ENCODE data around the gene IGDCC3. TPM values are rescaled to one million over a fixed set of nuclear protein-coding genes. Genes with fewer than 3 reads are reported as not detected.
A peak's percentile ranks its signal among the peaks of the same experiment; 100 is the strongest.

The IGDCC3 gene
- total RNA-seq, 1 experiment from 2014 or later: 53.5 TPM

GRCh38 chr15:65305150-65305758 is 72.5 kb downstream of the IGDCC3 start (continued):
- TF ChIP-seq PREB (CRISPR knock-in tag; IDR thresholded peaks at IDR 0.05; ENCODE audit: borderline replicate concordance): no peak
- TF ChIP-seq HMGXB4 (CRISPR knock-in tag; IDR thresholded peaks at IDR 0.05): no peak
- TF ChIP-seq FOXP4 (CRISPR knock-in tag; IDR thresholded peaks at IDR 0.05): no peak
- TF ChIP-seq ZMAT4 (CRISPR knock-in tag; IDR thresholded peaks at IDR 0.05): 0 out of 2 replicates have a peak, but pooled peaks have one; percentile 75

- no peaks in the 10 kb centered on the region for H3K36me3 Mint-ChIP-seq
- no peaks in the 10 kb centered on the region for H3K27me3 Mint-ChIP-seq (ENCODE audit: low read depth)
- H3K4me1 Mint-ChIP-seq: peaks cover 24% of the 10 kb centered on the region
- peak within 1 kb of the TSS; percentile 99 for H3K27ac Mint-ChIP-seq
- ATAC-seq (peak; percentile 75), DNase-seq (ENCODE audit: low spot score) (peak; percentile 67)
- ChIA-PET POLR2A (interaction anchor here (0.6 to 2.4 kb wide), 15 partner anchors 9 to 565 kb away, joined by 3 to 16 read pairs (median 3); partner anchors contain the start of genes CLPX, PARP16, RAB11A and RNU5A-1), CTCF (interaction anchor here (0.6 to 1.3 kb wide), 8 partner anchors 14 to 203 kb away, joined by 3 to 6 read pairs (median 4); partner anchors contain the start of gene PARP16)
- peak within 1 kb of the TSS; percentile 81 for H3K4me3 Mint-ChIP-seq
- peaks cover 6% of the 10 kb centered on the region for H3K9me3 Mint-ChIP-seq
- TF ChIP-seq TP53 (CRISPR knock-in tag; IDR thresholded peaks at IDR 0.05): peak; percentile 67; the same call in 1 of the 2 replicates
- peak; percentile 96 for TF ChIP-seq PRRX2 (CRISPR knock-in tag; IDR thresholded peaks at IDR 0.05)
- TF ChIP-seq MLX (CRISPR knock-in tag; IDR thresholded peaks at IDR 0.05): no peak
- no peak; the same call in 1 of the 2 replicates for TF ChIP-seq AFF4 (CRISPR knock-in tag; IDR thresholded peaks at IDR 0.05; ENCODE audit: borderline replicate concordance)
- 0 out of 2 replicates have a peak, but pooled peaks have one; percentile 66 for TF ChIP-seq PREB (CRISPR knock-in tag; IDR thresholded peaks at IDR 0.05; ENCODE audit: borderline replicate concordance)
- no peak for TF ChIP-seq ZNF138 (CRISPR knock-in tag; conservative IDR thresholded peaks at IDR 0.05)
- no peak for TF ChIP-seq PRDM15 (CRISPR knock-in tag; IDR thresholded peaks at IDR 0.05)
- TF ChIP-seq MXD4 (CRISPR knock-in tag; IDR thresholded peaks at IDR 0.05; ENCODE audit: borderline replicate concordance): no peak
- TF ChIP-seq ATF3 (CRISPR knock-in tag; conservative IDR thresholded peaks at IDR 0.05): no peak
- peak; percentile 78; the same call in 1 of the 2 replicates for TF ChIP-seq ATF1 (CRISPR knock-in tag; IDR thresholded peaks at IDR 0.05)
- 0 out of 2 replicates have a peak, but pooled peaks have one; percentile 3 for TF ChIP-seq GTF2I (CRISPR knock-in tag; conservative IDR thresholded peaks at IDR 0.05)
These were observed 73.2 kb downstream of the IGDCC3 start, which contains the start of gene RNU5B-1 for GRCh38 chr15:65304381-65305149. Gene RNU5B-1, plus strand, starts transcription at chr15:65304677.
